ENCODE data around the gene ATG4B. TPM values are rescaled to one million over a fixed set of nuclear protein-coding genes. Genes with fewer than 3 reads are reported as not detected.
"Not testable (repeated sequence)": the region's sequence is repeated elsewhere in the genome, so short reads cannot be mapped to it uniquely, and the experiment has no call there.

The ATG4B gene
- 92.6 and 101 TPM in 2 replicates for total RNA-seq

DNA sequence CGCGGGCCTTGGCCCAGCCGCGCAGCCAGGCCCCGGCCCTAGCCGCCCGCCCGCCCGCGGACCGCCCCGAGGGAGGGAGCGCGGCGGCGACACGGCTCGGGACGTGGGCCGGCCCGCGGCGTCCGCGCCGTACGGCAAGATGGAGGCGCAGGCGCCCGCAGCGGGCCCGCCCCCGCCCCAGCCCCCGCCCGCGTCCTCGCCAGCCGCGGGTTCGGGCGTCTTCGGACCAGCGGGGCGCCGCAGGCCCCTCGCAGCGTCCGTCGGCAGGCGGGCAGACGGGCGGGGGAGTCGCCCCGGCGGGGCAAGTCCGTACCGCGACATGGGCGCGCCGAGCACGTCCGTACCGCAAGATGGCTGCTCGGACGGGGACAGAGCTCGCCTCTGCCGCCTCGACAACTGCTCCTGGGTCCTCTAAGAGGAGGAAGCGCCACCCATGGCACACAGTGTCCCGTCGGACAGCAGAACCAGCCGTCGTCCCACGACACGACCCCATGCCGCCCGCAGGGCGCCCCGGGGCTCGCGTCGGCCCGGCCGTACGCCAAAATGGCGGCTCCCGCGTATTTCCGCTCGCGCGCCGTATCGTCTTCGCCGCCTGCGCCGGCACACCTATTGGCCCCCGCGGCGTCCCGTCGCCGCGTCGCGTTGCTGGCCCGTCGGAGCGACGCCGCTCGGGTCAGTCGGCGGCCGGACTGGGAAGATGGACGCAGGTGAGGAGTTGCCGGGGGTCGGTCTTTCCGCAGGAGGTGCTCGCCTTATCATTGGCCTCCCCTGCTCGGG lies at the start of gene ATG4B, which contains the start of gene THAP4:
ATG4B (plus strand) TSS at position 676 of the 777 bp plus-strand sequence; CDS start at position 698, 22 bp downstream.
THAP4 (minus strand) TSS at position 141 of the 777 bp plus-strand sequence. CDS start 141 bp downstream, outside the sequence.
- DNase-seq (peak; percentile 84), ATAC-seq (ENCODE audit: low read depth) (peak; percentile 72)
- Mint-ChIP-seq H3K4me3 (peak within 1 kb of the TSS; percentile 91), H3K36me3 (ENCODE audit: low read depth) (peaks cover 20% of the 10 kb centered on the region), H3K4me1 (peaks cover 45% of the 10 kb centered on the region), H3K27me3 (no peaks in the 10 kb centered on the region), H3K27ac (peak within 1 kb of the TSS; percentile 83), H3K9me3 (no peaks in the 10 kb centered on the region)
- ChIA-PET POLR2A (interaction anchor here (0.6 to 2.1 kb wide), 7 partner anchors 11 to 1076 kb away, joined by 3 to 16 read pairs (median 4); partner anchors contain the start of genes DTYMK, HDLBP, ING5 and SEPTIN2), CTCF (no interaction called here)
- intact Hi-C loops (cut with micrococcal nuclease): loop anchor here (1.0 kb wide), 7 partner anchors 20 to 280 kb away; partner anchors contain the start of genes D2HGDH, DTYMK, ING5 and STK25
- TF ChIP-seq CTCF (IDR thresholded peaks at IDR 0.05): no peak

GRCh38 chr2:241589863-241590262 lies 47.6 kb upstream of the ATG4B start:
- H3K4me1 Mint-ChIP-seq; H3K27me3 Mint-ChIP-seq; ATAC-seq (ENCODE audit: low read depth); DNase-seq; CTCF ChIA-PET; intact Hi-C loops (cut with micrococcal nuclease); H3K27ac Mint-ChIP-seq; H3K4me3 Mint-ChIP-seq: not testable (repeated sequence)
- H3K9me3 Mint-ChIP-seq: peaks cover 16% of the 10 kb centered on the region
- POLR2A ChIA-PET: interaction anchor here (0.7 kb wide), 1 partner anchor 10 kb away, joined by 6 read pairs; no protein-coding TSS in a partner anchor
- H3K36me3 Mint-ChIP-seq (ENCODE audit: low read depth): peaks cover 23% of the 10 kb centered on the region

DNA sequence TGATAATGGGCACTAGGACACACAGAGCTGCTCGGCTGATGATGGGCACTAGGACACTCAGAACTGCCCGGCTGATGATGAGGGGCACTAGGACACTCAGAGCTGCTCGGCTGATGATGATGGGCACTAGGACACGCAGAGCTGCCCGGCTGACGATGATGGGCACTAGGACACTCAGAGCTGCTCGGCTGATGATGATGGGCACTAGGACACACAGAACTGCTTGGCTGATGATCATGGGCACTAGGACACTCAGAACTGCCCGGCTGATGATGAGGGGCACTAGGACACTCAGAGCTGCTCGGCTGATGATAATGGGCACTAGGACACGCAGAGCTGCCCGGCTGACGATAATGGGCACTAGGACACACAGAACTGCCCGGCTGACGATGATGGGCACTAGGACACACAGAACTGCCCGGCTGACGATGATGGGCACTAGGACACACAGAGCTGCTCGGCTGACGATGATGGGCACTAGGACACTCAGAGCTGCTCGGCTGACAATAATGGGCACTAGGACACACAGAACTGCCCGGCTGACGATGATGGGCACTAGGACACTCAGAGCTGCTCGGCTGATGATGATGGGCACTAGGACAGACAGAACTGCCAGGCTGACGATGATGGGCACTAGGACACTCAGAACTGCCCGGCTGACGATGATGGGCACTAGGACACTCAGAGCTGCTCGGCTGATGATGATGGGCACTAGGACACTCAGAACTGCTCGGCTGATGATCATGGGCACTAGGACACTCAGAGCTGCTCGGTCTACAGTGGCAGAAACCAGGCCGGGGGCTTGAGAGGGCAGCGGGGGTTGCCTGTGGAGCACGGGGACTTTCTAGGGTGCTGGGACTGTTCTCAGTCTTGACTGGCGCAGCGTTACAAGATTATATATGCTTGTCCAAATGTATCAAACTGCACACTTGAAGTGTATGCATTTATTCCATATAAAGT lies 46.7 kb upstream of the ATG4B start:
- CTCF ChIA-PET; H3K4me3 Mint-ChIP-seq; H3K27me3 Mint-ChIP-seq; DNase-seq; ATAC-seq (ENCODE audit: low read depth); intact Hi-C loops (cut with micrococcal nuclease); H3K27ac Mint-ChIP-seq; H3K4me1 Mint-ChIP-seq: not testable (repeated sequence)
- peaks cover 18% of the 10 kb centered on the region for H3K36me3 Mint-ChIP-seq (ENCODE audit: low read depth)
- peaks cover 12% of the 10 kb centered on the region for H3K9me3 Mint-ChIP-seq
- POLR2A ChIA-PET: interaction anchor here (0.7 kb wide), 1 partner anchor 9 kb away, joined by 6 read pairs; no protein-coding TSS in a partner anchor

DNA sequence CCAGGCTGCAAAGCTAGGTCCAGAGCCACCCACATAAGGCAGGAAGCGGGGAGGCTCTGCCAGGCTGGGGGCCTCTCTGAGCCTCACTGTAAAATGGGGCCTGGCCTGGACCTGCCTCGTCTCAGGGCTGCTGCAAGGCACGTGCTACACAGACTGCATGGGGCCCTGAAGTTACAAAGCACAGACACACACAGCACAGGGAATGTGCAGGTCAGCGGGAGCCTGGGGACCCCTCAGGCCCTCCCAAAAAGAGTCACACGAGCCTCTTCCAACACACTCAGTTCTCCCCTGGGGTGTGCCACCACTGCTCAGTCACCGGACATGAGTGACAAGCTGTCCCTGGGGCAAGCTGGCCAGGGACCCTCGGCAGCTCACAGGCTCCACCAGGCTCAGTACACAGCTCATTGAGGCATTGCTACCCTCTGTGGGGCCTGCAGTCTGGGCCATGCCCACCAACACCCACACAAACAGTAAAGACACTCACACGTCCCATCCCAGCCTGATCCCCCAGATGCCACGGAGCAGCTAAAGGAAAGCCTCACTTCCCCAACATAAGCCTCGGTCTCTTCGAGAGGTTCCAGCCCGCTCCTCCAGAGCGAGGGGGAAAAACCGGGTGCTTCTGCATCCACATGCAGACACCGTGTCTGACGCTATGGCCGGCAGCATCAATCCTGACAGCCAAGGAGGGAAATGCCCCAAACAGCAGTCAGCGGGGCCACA lies 45.2 kb upstream of the ATG4B start:
- Mint-ChIP-seq H3K9me3 (peaks cover 5% of the 10 kb centered on the region), H3K27me3 (no peaks in the 10 kb centered on the region), H3K4me1 (no peaks in the 10 kb centered on the region), H3K27ac (no peak overlapping the region), H3K4me3 (no peak overlapping the region), H3K36me3 (ENCODE audit: low read depth) (peaks cover 25% of the 10 kb centered on the region)
- intact Hi-C loops (cut with micrococcal nuclease): no loop called here
- ATAC-seq (ENCODE audit: low read depth): no peak
- ChIA-PET CTCF (no interaction called here), POLR2A (no interaction called here)
- no peak for DNase-seq
- TF ChIP-seq CTCF (IDR thresholded peaks at IDR 0.05): no peak

DNA sequence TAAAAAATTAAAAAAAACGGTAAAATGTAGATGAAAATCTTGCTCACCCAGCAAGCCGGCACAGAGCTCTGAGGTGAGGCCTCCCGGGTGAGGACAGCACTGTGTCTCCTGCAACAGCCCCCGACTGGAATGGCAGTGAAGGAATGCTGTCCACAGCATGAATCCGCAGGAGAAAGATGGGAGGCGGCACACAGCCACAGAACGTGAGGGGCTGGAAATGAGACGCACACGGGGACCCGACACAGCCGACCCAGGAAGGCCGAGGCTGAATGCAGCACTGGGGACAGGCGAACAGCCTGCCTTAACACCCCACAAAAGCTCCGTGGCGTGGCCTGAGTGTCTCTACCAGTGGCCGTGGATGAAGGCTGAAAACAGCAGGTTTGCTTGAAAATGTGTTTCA lies 44.2 kb upstream of the ATG4B start:
- ChIA-PET CTCF (no interaction called here), POLR2A (no interaction called here)
- DNase-seq: no peak

More for the DNA sequence above, 44.2 kb upstream of the ATG4B start:
- intact Hi-C loops (cut with micrococcal nuclease): no loop called here
- TF ChIP-seq CTCF (IDR thresholded peaks at IDR 0.05): no peak
- ATAC-seq (ENCODE audit: low read depth): no peak
- Mint-ChIP-seq H3K27me3 (no peaks in the 10 kb centered on the region), H3K9me3 (peaks cover 1% of the 10 kb centered on the region), H3K4me1 (no peaks in the 10 kb centered on the region), H3K27ac (no peak overlapping the region), H3K4me3 (no peak overlapping the region), H3K36me3 (ENCODE audit: low read depth) (peaks cover 34% of the 10 kb centered on the region)
